ENCODE data around the gene PITX1. TPM values are rescaled to one million over a fixed set of nuclear protein-coding genes. Genes with fewer than 3 reads are reported as not detected.

Gene PITX1
- total RNA-seq, 1 experiment from 2014 or later = 31.0 TPM

DNA sequence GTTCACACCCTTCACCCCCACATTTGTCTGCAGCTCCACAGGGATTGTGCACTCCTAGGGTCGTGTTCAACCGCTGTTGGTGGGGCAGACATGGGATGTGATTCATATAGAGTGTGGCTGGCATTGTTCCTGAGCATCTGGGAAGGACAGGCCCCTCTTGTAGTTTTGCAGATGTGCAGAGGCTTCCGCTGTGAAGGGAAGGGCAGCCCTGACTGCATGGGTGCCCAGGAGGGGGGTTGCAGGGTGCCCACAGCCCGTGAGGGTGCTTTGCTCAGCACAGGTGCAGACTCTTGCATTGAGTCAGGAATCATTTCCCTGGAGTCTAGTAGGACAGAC, 30.2 kb upstream of the PITX1 start:
- TF ChIP-seq ZBTB33 (IDR thresholded peaks at IDR 0.05; ENCODE audit: extremely low read depth, insufficient replicate concordance, low read length) (no peak), CBX3 (IDR thresholded peaks at IDR 0.05; ENCODE audit: low read depth) (no peak), SRF (IDR thresholded peaks at IDR 0.05; ENCODE audit: low read depth) (no peak), ZNF274 (IDR thresholded peaks at IDR 0.05; ENCODE audit: low read depth, low read length) (no peak), POLR2A (IDR thresholded peaks at IDR 0.05; ENCODE audit: borderline replicate concordance, extremely low read depth, insufficient read depth, insufficient read length) (no peak), FOSL1 (IDR thresholded peaks at IDR 0.05; ENCODE audit: low read depth) (no peak), YY1 (IDR thresholded peaks at IDR 0.05; ENCODE audit: extremely low read depth, insufficient replicate concordance, low read depth, low read length) (no peak), POLR2AphosphoS5 (IDR thresholded peaks at IDR 0.05; ENCODE audit: low read depth, low read length) (no peak), EGR1 (IDR thresholded peaks at IDR 0.05; ENCODE audit: low read depth) (no peak), CEBPB (IDR thresholded peaks at IDR 0.05; ENCODE audit: low read depth) (no peak)
- RAD21 ChIA-PET (ENCODE audit: low non-redundant PET in 1 of 2, low total read pairs in 2 of 2, uncharacterized antibody in 2 of 2, unreplicated experiment in 2 of 2) = no interaction called here
- Histone ChIP-seq H3K4me1 (ENCODE audit: control insufficient read depth in 1 of 2, insufficient read depth in 2 of 2, low read length in 2 of 2) (no peaks in the 10 kb centered on the region), H3K4me2 (ENCODE audit: low read length) (no peak overlapping the region), H3K27ac (ENCODE audit: low read depth, low read length) (no peak overlapping the region), H3K4me3 (replicated peaks in 1 of 2; ENCODE audit: low read depth in 1 of 2, low read length in 2 of 2) (no peak overlapping the region), H3K9me3 (ENCODE audit: control insufficient read depth in 1 of 2, insufficient read depth in 1 of 2, low read depth in 1 of 2, low read length in 2 of 2) (no peaks in the 10 kb centered on the region), H4K20me1 (ENCODE audit: insufficient read depth) (no peaks in the 10 kb centered on the region), H3K27me3 (ENCODE audit: insufficient read depth, low read length) (no peaks in the 10 kb centered on the region), H3K79me2 (ENCODE audit: insufficient read depth, low read length) (no peaks in the 10 kb centered on the region), H3K9ac (ENCODE audit: low read length) (no peak overlapping the region), H3K36me3 (ENCODE audit: control insufficient read depth in 1 of 2, insufficient read depth in 2 of 2, low read length in 2 of 2) (no peaks in the 10 kb centered on the region), H2AFZ (ENCODE audit: low read depth, low read length, poor library complexity, severe bottlenecking) (no peak overlapping the region), H3K9me2 (ENCODE audit: insufficient read depth) (no peaks in the 10 kb centered on the region)
- CTCF ChIA-PET = no interaction called here
- no TSS peak for BruUV-seq (replicated peaks)
- intact Hi-C loops (cut with micrococcal nuclease) = no loop called here
- DNase-seq (ENCODE audit: low read depth, low spot score) (no peak), ATAC-seq (no peak)
- POLR2A ChIA-PET = no interaction called here
